Mucosa of descending colon (tissue), 3 donors: ENCODE measurements around the gene FNDC3A. TPM values are rescaled to one million over a fixed set of nuclear protein-coding genes. Genes with fewer than 3 reads are reported as not detected.

Experiments
- ATAC-seq: fragments of 200-7000 bp; cut with Tn5 transposase; one replicate; pipeline ENCODE4 v1.9.1; 2020; ENCODE audit warnings: mild to moderate bottlenecking, moderate library complexity
- DNase-seq, 3 donors: peaks; one replicate each; pipeline ENCODE4 v3.0.0-alpha.2; 2020
- H3K36me3 ChIP-seq: fragments of 200-600 bp; one replicate; pipeline ENCODE4 v1.8.0; 2021; ENCODE audit warnings: low read depth, mild to moderate bottlenecking
- H3K4me1 ChIP-seq: fragments of 200-600 bp; one replicate; pipeline ENCODE4 v1.8.0; 2021; ENCODE audit warnings: low read depth, mild to moderate bottlenecking
- H3K4me3 ChIP-seq: fragments of 200-600 bp; one replicate; pipeline ENCODE4 v1.8.0; 2021; ENCODE audit warnings: mild to moderate bottlenecking
- H3K9me3 ChIP-seq: fragments of 200-600 bp; one replicate; pipeline ENCODE4 v1.8.0; 2021; ENCODE audit warnings: mild to moderate bottlenecking
- intact Hi-C, 2 donors: fragments of 100-400 bp; cut with DNase I in 1 of 2; cut with micrococcal nuclease in 1 of 2; formaldehyde crosslinking; loops; one replicate each; pipeline versions ENCODE4 v1.11.0 to v1.11.1; 2022; cut with DNase I, micrococcal nuclease
- total RNA-seq, 3 donors: library from RNA; stranded (reverse); fragmentation: NEBNext Ultra II Directional in 2 of 3; extraction: Animal tissue kit (Norgen Biotek cat#: 25700) in 2 of 3; gene quantifications; one replicate each; pipeline versions ENCODE4 v1.2.1 to v1.2.4, GENCODE V29; 2021 to 2023
- TF ChIP-seq, protein P1 (sequence below): fragments of 200-600 bp; IDR thresholded peaks from one replicate; pipeline ENCODE4 v1.8.0; 2022; ENCODE audit warnings: antibody characterized with exemption, mild to moderate bottlenecking
- donor health status: DM: no; HTN: no; CAD: no; lungs with moderate emphysema.
- donor health status: DM: no; HTN: no; CAD: no.
- donor health status: DM: no; HTN: yes; CAD: no.

FNDC3A gene
- total RNA-seq, 3 donors from 2014 or later, result 46.6 to 63.6 (median 47.3) TPM

DNA sequence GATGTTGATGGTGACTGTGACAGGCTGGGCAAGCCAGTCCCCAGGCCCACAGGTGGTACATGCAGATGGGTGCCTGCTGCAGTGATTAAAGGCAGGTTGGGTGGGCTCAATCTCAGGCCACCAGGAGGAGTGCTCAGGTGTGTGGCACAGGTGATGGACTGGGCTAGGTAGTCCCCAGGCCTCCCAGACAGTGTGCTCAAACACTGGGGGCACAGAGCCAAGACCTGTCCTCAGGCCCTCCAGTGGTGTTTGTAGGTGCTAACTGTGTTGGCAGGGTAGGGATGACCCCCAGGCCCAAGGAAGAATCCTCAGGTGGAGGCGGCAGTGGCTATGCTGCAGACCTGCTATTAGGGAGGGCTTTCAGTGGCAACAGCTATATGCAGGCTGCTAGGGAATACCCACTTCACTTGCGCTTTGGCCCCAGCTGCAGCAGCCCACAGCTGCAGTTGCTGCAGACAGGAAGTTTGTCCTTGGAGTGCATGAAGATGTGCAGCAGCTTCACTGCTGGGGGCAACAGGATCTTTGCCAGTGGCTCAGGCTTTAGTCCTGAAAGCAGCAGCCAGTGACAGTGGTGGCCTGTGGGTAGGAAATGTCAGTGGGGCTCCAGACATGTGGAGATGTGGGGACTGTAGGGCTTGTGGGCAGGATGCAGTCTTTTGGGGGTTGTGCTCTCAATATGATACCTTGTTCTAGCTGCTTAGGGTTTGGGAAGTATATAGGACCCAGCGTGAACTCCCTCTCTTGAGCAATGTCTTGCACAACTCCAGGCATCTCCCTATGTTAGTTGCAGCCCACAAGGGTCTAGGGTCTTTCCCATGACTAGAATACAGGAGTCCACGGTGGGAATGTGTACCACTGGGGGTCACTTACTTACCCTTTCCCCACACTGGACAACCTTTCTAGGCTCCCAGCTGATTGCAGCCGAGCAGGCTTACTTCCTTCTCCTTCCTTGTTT lies 190.4 kb downstream of the FNDC3A start:
- Histone ChIP-seq H3K4me1 (no peaks in the 10 kb centered on the region), H3K36me3 (peaks cover 3% of the 10 kb centered on the region), H3K4me3 (no peak overlapping the region), H3K9me3 (peaks cover 10% of the 10 kb centered on the region)
- intact Hi-C loops, result no loop called here
- TF ChIP-seq, protein P1, sequence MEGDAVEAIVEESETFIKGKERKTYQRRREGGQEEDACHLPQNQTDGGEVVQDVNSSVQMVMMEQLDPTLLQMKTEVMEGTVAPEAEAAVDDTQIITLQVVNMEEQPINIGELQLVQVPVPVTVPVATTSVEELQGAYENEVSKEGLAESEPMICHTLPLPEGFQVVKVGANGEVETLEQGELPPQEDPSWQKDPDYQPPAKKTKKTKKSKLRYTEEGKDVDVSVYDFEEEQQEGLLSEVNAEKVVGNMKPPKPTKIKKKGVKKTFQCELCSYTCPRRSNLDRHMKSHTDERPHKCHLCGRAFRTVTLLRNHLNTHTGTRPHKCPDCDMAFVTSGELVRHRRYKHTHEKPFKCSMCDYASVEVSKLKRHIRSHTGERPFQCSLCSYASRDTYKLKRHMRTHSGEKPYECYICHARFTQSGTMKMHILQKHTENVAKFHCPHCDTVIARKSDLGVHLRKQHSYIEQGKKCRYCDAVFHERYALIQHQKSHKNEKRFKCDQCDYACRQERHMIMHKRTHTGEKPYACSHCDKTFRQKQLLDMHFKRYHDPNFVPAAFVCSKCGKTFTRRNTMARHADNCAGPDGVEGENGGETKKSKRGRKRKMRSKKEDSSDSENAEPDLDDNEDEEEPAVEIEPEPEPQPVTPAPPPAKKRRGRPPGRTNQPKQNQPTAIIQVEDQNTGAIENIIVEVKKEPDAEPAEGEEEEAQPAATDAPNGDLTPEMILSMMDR, result no peak
- DNase-seq (no peak), ATAC-seq (no peak)

DNA sequence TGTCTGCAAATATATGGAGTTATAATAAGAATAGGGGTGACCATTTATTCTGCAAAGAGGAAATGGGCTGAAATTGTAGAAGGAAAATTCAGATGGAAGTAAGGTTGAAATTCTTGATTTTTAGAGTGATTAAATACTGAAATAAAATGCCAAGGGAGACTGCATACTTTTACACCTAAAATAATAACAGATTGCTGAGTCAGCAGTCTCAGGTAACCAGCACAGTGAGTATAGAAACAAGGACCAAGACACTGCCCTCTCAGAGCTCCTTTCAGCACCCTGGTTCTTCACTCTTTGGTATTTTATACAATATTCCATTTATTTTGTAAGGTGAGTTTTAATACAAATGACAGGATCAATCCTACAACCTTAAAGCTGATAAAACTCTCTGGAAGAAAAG lies 195.6 kb downstream of the FNDC3A start:
- ATAC-seq (no peak), DNase-seq (no peak)

DNA sequence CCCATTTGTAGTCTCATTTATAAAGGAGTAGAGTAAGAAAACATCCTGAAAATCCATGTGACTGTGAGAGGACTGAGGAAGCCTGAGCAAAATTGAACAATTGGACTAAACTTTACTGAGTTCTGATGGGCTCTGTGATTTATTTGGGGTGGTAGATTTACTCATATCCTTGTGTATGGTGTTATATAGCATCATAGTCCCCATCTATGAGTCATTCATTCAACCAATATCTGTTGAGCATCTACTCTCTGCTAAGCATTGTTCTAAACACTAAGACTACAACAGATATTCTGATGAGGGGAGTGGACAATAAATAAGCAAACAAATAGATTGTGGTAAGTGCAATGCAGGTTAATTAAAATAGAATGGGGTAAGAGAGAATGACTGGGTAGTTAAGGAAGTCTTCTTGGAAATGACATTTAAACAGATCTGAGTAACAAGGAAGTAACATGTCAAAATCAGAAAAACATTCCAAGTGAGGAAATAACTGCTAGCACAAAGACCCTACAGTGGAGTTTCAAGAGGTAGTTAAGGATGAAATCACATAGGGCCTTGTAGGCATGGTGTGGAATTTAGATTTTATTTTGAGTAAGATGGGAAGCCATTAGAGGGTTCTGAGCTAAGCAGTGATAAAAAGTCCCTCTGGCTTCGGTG lies 208.1 kb downstream of the FNDC3A start:
- Histone ChIP-seq H3K9me3 (no peaks in the 10 kb centered on the region), H3K4me1 (no peaks in the 10 kb centered on the region), H3K36me3 (peaks cover 14% of the 10 kb centered on the region), H3K4me3 (no peak overlapping the region)
- TF ChIP-seq, protein P1, result no peak
- intact Hi-C loops, result no loop called here
- ATAC-seq (peak; percentile 39), DNase-seq (no peak)

More for the DNA sequence above, 195.6 kb downstream of the FNDC3A start:
- Histone ChIP-seq H3K36me3 (no peaks in the 10 kb centered on the region), H3K4me3 (no peak overlapping the region), H3K4me1 (no peaks in the 10 kb centered on the region), H3K9me3 (no peaks in the 10 kb centered on the region)
- intact Hi-C loops, result no loop called here
- TF ChIP-seq, protein P1, result no peak

DNA sequence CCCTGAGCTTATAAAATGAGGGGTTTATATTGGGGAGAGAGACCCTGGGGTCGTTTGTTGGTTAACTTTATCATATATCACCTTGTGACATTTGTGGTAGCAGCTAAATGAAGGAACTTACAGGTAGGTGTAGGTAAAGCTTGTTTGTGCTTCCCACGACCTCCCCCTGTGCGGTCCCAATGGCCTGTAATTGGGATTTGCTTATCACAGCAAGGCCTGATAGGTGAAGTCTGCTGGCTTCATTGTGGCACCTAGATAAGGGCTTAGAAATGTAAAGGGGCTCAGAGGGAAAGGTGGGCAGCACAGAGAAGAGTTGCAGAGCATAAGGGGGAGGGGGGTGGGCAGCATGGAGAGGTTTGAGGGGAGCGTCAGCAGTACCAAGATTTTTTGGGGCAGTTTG lies 208.9 kb downstream of the FNDC3A start:
- intact Hi-C loops, result no loop called here
- H3K4me1 ChIP-seq, result no peaks in the 10 kb centered on the region
- no peaks in the 10 kb centered on the region for H3K9me3 ChIP-seq
- DNase-seq (no peak), ATAC-seq (no peak)
- no peak overlapping the region for H3K4me3 ChIP-seq
- TF ChIP-seq, protein P1, result no peak
- peaks cover 12% of the 10 kb centered on the region for H3K36me3 ChIP-seq

DNA sequence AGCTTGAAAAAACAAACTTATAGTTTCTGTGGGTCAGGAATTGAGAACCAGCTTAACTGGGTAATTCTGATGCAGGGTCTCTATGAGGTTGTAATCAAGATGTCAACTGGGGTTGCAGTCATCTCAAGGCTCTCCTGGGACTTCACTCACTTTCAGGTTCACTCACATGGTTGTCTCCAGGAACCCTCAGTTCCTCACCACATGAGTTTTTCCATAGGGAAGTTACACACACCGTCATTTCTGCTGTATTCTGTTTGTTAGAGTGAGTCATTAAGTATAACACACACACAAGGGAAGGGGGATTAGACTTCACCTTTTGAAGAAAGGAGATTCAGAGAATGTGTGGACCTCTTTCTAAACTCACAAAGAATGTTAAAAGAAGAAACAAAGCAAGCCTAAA lies 209.6 kb downstream of the FNDC3A start:
- intact Hi-C loops, result no loop called here
- Histone ChIP-seq H3K4me3 (no peak overlapping the region), H3K4me1 (no peaks in the 10 kb centered on the region), H3K36me3 (peaks cover 12% of the 10 kb centered on the region), H3K9me3 (no peaks in the 10 kb centered on the region)
- DNase-seq, result no peak
- TF ChIP-seq, protein P1, result no peak
- ATAC-seq, result no peak
